GM15510 (cell line): ENCODE measurements around the gene KRT2.

Experiments used
- POLR2A ChIP-seq: IDR thresholded peaks from 3 replicates; pipeline ENCODE4 v1.6.1; 2011; ENCODE audit warnings: borderline replicate concordance; ENCODE audit not compliant: insufficient read length; ENCODE audit errors: extremely low read depth

Gene KRT2

DNA sequence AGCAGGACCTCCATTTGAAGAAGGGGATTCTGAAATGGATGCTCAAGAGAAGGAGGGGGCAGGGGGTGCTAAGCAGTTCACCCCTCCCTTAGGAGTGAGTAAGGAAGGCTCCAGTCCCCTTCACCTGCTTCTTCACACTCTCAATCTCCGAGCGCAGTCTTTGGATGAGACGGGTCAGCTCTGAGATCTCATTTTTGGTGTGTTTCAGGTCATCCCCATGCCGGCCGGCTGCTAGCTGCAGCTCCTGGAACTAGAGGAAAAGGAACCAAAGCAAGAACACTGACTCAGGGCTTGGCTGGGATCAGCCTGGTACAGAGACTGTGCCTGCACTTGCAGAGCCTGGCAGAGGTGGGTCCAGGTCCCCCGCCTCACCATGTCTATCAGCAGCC is 40.9 kb downstream of the KRT2 start:
- TF ChIP-seq POLR2A, result no peak

GRCh38 chr12:52608826-52609630 is 43.0 kb downstream of the KRT2 start:
- no peak for TF ChIP-seq POLR2A

DNA sequence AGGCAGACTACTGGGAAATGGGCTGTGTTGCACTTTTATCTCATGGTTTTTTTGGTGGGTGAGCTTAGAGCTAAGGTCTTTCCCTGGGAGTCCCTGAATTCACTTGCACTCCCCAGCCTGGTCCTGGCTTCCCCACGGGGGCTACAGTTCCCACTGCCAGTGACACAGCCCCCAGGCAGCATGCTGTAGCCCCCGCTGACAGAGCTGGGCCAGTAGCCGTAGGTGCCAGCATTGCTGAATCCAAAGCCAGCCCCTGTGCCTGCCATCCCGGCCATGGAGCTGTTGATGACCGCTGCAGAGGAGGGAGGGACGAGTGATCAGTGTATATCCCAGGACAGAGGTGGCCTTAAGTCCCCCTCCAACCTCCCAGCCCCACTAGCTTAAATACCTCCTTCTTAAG is 43.9 kb downstream of the KRT2 start:
- no peak for TF ChIP-seq POLR2A

GRCh38 chr12:52607314-52607713 is 44.7 kb downstream of the KRT2 start:
- no peak for TF ChIP-seq POLR2A

- no peak for TF ChIP-seq POLR2A
Observed at GRCh38 chr12:52606581-52607218, 45.3 kb downstream of the KRT2 start.

- TF ChIP-seq POLR2A, result no peak
Observed at GRCh38 chr12:52606096-52606495, 45.9 kb downstream of the KRT2 start.

- no peak for TF ChIP-seq POLR2A
Observed at GRCh38 chr12:52605542-52605941, 46.5 kb downstream of the KRT2 start.

DNA sequence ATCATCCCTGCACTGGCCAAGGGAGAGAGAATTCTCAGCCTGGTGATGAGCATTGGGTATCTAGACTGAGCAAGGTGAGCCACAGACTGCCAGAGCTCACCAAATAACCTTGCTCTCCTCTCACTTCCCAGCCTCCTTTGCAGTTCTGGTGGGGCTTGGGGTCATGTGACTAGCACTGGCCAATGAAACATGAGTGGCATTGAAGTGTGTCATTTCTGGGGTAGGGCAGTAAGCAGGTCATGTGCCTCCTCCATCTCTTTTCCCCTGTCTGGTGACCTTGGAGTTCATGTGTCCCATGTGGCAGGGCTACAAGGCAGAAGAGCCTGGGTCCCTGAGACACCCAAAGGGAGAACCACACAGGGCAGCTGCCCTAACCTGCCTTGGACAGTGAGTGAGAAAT is 47.2 kb downstream of the KRT2 start:
- TF ChIP-seq POLR2A, result no peak

DNA sequence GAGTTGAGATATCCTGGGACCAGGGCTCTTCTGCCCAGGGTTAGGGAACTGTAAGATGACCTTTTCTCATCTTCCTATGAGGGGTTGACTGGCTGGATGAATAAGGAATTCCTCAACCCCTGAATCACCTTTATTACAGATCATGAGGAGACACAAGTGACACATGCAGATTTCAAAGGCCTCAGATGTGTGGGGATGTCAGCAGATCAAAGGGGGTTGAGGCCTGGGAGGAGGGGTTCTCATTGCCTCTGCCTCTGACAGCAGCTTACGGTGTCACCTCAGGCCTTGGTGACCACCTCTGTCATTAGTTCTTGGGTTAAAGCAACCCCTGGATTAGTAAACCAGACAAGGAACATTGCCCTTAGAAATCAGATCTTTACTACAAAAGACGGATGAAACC is 48.7 kb downstream of the KRT2 start:
- no peak for TF ChIP-seq POLR2A

- TF ChIP-seq POLR2A, result no peak
Observed at GRCh38 chr12:52602552-52602951, 49.5 kb downstream of the KRT2 start.

- TF ChIP-seq POLR2A, result no peak
Observed at GRCh38 chr12:52601671-52602070, 50.3 kb downstream of the KRT2 start.

- no peak for TF ChIP-seq POLR2A
Observed at GRCh38 chr12:52600941-52601481, 51.0 kb downstream of the KRT2 start, which contains the start of gene KRT72. Gene KRT72 (minus strand): TSS chr12:52601463. CDS start chr12:52601452, 11 bp downstream.

DNA sequence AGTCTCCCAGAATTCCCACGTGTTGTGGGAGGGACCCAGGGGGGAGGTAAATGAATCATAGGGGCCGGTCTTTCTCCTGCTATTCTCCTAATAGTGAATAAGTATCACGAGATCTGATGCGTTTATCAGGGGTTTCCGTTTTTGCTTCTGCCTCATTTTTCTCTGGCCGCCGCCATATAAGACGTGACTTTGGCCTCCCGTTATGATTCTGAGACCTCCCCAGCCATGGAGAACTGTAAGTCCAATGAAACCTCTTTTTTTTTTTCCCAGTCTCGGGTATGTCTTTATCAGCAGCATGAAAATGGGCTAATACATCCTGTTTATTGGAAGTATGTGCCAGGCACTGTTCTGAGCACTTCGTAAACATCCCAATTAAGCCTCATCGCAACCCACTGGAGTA is 51.5 kb downstream of the KRT2 start:
- TF ChIP-seq POLR2A, result no peak

DNA sequence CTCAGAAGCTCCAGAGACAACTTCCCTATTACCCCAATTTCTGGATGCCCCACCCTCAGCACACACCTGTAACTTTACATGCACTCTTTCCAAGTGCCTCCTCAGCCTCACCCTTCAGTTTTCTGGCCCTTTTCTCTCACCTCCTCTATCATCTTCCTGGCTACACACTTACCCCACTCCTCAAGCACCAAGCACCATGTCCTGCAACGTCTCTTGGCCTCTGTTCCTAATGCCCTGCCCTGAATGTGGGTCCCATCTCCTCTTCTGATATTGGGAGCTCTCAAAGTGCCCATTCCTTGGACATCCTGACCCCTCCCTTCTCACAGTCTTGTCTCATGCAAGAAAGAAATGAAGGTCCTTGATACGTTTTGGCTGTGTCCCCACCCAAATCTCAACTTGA is 51.9 kb downstream of the KRT2 start:
- TF ChIP-seq POLR2A, result no peak

GRCh38 chr12:52598966-52599365 is 53.0 kb downstream of the KRT2 start:
- no peak for TF ChIP-seq POLR2A
